Measurements from ENCODE around the gene COPS7B. TPM values are rescaled to one million over a fixed set of nuclear protein-coding genes. Genes with fewer than 3 reads are reported as not detected.

Gene COPS7B
- total and polyA plus RNA-seq, 9 of the 15 experiments (the other 6 are each of a cell fraction or from before 2014, with no cell fraction given), result 6.0 to 50.7 (median 21.8) TPM

- TF ChIP-seq HDAC1 (IDR thresholded peaks at IDR 0.05), result peak in 1 of 2 experiments; percentile 45; a peak in 1 of 4 replicates
- no peak for TF ChIP-seq TAF15 (IDR thresholded peaks at IDR 0.05; ENCODE audit: low read depth, low read length)
- TF ChIP-seq NFYB (IDR thresholded peaks at IDR 0.05; ENCODE audit: extremely low read depth, insufficient read length), result peak; percentile 99
- TF ChIP-seq CC2D1A (IDR thresholded peaks at IDR 0.05), result no peak
- TF ChIP-seq CCAR2 (IDR thresholded peaks at IDR 0.05; ENCODE audit: low read depth, low read length), result no peak
- TF ChIP-seq ZSCAN32 (CRISPR knock-in tag; IDR thresholded peaks at IDR 0.05), result no peak
- TF ChIP-seq, protein P1, sequence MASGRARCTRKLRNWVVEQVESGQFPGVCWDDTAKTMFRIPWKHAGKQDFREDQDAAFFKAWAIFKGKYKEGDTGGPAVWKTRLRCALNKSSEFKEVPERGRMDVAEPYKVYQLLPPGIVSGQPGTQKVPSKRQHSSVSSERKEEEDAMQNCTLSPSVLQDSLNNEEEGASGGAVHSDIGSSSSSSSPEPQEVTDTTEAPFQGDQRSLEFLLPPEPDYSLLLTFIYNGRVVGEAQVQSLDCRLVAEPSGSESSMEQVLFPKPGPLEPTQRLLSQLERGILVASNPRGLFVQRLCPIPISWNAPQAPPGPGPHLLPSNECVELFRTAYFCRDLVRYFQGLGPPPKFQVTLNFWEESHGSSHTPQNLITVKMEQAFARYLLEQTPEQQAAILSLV (tag; IDR thresholded peaks at IDR 0.05), result no peak
- TF ChIP-seq MBD2 (IDR thresholded peaks at IDR 0.05; ENCODE audit: borderline replicate concordance, low read depth), result peak; percentile 97
- no peak for TF ChIP-seq PHTF2 (CRISPR knock-in tag; IDR thresholded peaks at IDR 0.05)
- TF ChIP-seq ATF7 (IDR thresholded peaks at IDR 0.05), result peak; percentile 66
- TF ChIP-seq, protein P2, sequence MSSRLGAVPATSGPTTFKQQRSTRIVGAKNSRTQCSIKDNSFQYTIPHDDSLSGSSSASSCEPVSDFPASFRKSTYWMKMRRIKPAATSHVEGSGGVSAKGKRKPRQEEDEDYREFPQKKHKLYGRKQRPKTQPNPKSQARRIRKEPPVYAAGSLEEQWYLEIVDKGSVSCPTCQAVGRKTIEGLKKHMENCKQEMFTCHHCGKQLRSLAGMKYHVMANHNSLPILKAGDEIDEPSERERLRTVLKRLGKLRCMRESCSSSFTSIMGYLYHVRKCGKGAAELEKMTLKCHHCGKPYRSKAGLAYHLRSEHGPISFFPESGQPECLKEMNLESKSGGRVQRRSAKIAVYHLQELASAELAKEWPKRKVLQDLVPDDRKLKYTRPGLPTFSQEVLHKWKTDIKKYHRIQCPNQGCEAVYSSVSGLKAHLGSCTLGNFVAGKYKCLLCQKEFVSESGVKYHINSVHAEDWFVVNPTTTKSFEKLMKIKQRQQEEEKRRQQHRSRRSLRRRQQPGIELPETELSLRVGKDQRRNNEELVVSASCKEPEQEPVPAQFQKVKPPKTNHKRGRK (tag; IDR thresholded peaks at IDR 0.05), result no peak
- no peak for TF ChIP-seq ZNF431 (CRISPR knock-in tag; IDR thresholded peaks at IDR 0.05)
- no peak for TF ChIP-seq ZFX (CRISPR knock-in tag; IDR thresholded peaks at IDR 0.05)
- TF ChIP-seq CREB3 (tag; conservative IDR thresholded peaks at IDR 0.05; ENCODE audit: low read depth), result 0 out of 2 replicates have a peak, but pooled peaks have one; percentile 57
- peak; percentile 85 for TF ChIP-seq ZNF766 (CRISPR knock-in tag; conservative IDR thresholded peaks at IDR 0.05)
- TF ChIP-seq SIN3A (IDR thresholded peaks at IDR 0.05; ENCODE audit: borderline replicate concordance in 2 of 2, control insufficient read depth in 1 of 2, low read depth in 2 of 2, low read length in 2 of 2), result peak; percentile 17 to 35; a peak in 2 of 4 replicates
- TF ChIP-seq ZNF696 (CRISPR knock-in tag; conservative IDR thresholded peaks at IDR 0.05), result no peak
- TF ChIP-seq JUND (IDR thresholded peaks at IDR 0.05; ENCODE audit: borderline replicate concordance, low read depth, low read length), result no peak; the same call in 1 of the 2 replicates
- TF ChIP-seq JUND (tag; IDR thresholded peaks at IDR 0.05; ENCODE audit: borderline replicate concordance, low read depth, low read length), result peak; percentile 51; the same call in 1 of the 3 replicates
- 0 out of 2 replicates have a peak, but pooled peaks have one; percentile 57 for TF ChIP-seq DIDO1 (tag; IDR thresholded peaks at IDR 0.05; ENCODE audit: low read depth)
- TF ChIP-seq HDAC2 (IDR thresholded peaks at IDR 0.05), result no peak
- no peak for TF ChIP-seq XRCC3 (IDR thresholded peaks at IDR 0.05)
- TF ChIP-seq SNRNP70 (optimal IDR thresholded peaks at IDR 0.05; ENCODE audit: low read depth, low read length), result no peak
- no peak for TF ChIP-seq SRF (CRISPR knock-in tag; IDR thresholded peaks at IDR 0.05)
- peak; percentile 80 to 83 for TF ChIP-seq NRF1 (conservative IDR thresholded peaks at IDR 0.05 in 1 of 2, IDR thresholded peaks at IDR 0.05 in 1 of 2)
- peak; percentile 96 for TF ChIP-seq RBM25 (IDR thresholded peaks at IDR 0.05; ENCODE audit: low read depth, low read length, severe bottlenecking)
Observed at GRCh38 chr2:231780909-231781797, 5.1 kb upstream of the COPS7B start, which contains the start of gene PDE6D (continued).
